H1 (cell line): ENCODE results near the gene ZNF219. TPM values are rescaled to one million over a fixed set of nuclear protein-coding genes. Genes with fewer than 3 reads are reported as not detected.

ENCODE experiments used
- ASH2L ChIP-seq: fragments of 200-600, 300-600 bp; sonication (generic); IDR thresholded peaks from one replicate; pipeline ENCODE4 v1.7.1; 2017; ENCODE audit warnings: low read length
- CHD1 ChIP-seq: IDR thresholded peaks from 2 replicates; pipeline ENCODE4 v1.6.1; 2012; ENCODE audit warnings: low read depth, low read length, improper control_type of control experiment
- PHF8 ChIP-seq: fragments of 200-600 bp; sonication (generic); conservative IDR thresholded peaks from 2 replicates; pipeline ENCODE4 v1.7.1; 2012; ENCODE audit warnings: low read depth, mild to moderate bottlenecking, inconsistent platforms, low read length, moderate library complexity
- RAD21 ChIP-seq, 2 experiments: IDR thresholded peaks in 1 of 2; conservative IDR thresholded peaks in 1 of 2; 2 replicates each; pipeline ENCODE4 v1.6.1; 2011; ENCODE audit warnings: low read depth in 2 of 2, low read length in 2 of 2, improper control_type of control experiment in 1 of 2, inconsistent platforms in 1 of 2, mild to moderate bottlenecking in 1 of 2, moderate library complexity in 1 of 2
- RBBP5 ChIP-seq: IDR thresholded peaks from 2 replicates; pipeline ENCODE4 v1.7.1; 2012; ENCODE audit warnings: low read depth, mild to moderate bottlenecking, inconsistent platforms, low read length, moderate library complexity, borderline replicate concordance
- SP2 ChIP-seq: IDR thresholded peaks from 2 replicates; pipeline ENCODE4 v1.6.1; 2012; ENCODE audit warnings: mild to moderate bottlenecking, low read length, inconsistent platforms
- SUZ12 ChIP-seq: fragments of 200-600 bp; sonication (generic); IDR thresholded peaks from 2 replicates; pipeline ENCODE4 v1.6.1; 2012; ENCODE audit warnings: mild to moderate bottlenecking, inconsistent platforms, low read length, moderate library complexity, mixed read lengths
- TCF12 ChIP-seq: IDR thresholded peaks from 2 replicates; pipeline ENCODE4 v1.6.1; 2011; ENCODE audit warnings: low read depth, mild to moderate bottlenecking, low read length
- polyA plus RNA-seq, 7 experiments: library from polyadenylated mRNA; depleted of rRNA in 3 of 7; stranded (reverse) in 5 of 7; unstranded in 2 of 7; fragments of >200 nt in 5 of 7; fragments of 200-250 nt in 2 of 7; gene quantifications; 1 replicate in 5 of 7; 2 replicates in 1 of 7; 4 replicates in 1 of 7; pipeline versions ENCODE4 v1.2.1 to v1.2.3, GENCODE V29; 2011 to 2013; ENCODE audit warnings: missing spikeins in 2 of 7, mixed read lengths in 2 of 7
- total RNA-seq: library from RNA; stranded (reverse); fragmentation: NEBNext Ultra II Directional; extraction: Animal tissue kit (Norgen Biotek cat#: 25700); gene quantifications from 2 replicates; pipeline ENCODE4 v1.2.1, GENCODE V29; 2021
- TF ChIP-seq, protein P1 (sequence below): fragments of 300-600 bp; sonication (generic); IDR thresholded peaks from 2 replicates; pipeline ENCODE4 v1.7.1; 2012; ENCODE audit warnings: low read length, moderate library complexity, mild to moderate bottlenecking, inconsistent platforms; ENCODE audit not compliant: insufficient replicate concordance

Gene ZNF219
- total and polyA plus RNA-seq, 2 of the 8 experiments (the other 6 are each of a cell fraction or from before 2014, with no cell fraction given) = 113 to 160 TPM

DNA sequence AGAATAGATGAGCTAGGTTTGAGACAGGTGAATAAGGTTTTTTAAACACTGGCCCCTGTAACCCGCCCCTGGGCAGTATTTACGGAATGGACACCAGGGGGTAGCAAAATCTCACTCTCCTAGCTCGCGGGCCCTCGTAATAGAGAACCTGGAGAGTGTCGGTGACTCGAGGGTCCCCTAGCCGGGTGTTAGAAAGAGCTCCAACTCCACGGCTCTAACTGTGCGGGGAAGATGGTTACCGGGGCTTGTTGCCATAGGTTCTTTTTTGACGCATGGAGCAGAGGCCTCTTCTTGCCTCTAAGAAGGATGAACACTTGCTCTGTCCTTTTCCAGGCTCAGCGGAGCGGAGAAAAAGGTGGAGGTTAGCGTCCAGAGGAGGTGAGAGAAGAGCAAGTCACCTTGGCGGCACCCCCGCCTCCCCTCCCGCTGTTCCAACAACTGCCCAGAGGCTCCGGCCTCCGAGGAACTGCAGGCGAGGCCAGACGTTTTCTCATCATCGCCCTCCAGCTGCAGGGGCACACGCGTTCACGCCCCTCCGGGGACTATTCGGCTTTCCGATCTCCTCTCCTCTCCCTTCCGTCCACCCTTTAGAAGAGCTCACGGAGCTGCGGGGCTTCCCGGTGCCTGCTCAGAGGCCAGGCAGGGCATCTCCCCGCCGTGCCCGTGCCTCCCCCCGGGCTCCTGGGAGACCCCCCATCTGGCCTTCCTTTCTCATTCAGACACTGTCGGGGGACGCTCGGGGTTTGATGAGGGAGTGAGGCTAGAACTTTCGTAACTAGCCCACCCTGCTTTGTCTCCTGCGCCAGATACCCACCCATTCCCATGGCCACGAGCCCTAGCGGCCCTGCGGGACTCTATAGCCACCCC lies 29.7 kb downstream of the ZNF219 start (continued):
- TF ChIP-seq, protein P1, sequence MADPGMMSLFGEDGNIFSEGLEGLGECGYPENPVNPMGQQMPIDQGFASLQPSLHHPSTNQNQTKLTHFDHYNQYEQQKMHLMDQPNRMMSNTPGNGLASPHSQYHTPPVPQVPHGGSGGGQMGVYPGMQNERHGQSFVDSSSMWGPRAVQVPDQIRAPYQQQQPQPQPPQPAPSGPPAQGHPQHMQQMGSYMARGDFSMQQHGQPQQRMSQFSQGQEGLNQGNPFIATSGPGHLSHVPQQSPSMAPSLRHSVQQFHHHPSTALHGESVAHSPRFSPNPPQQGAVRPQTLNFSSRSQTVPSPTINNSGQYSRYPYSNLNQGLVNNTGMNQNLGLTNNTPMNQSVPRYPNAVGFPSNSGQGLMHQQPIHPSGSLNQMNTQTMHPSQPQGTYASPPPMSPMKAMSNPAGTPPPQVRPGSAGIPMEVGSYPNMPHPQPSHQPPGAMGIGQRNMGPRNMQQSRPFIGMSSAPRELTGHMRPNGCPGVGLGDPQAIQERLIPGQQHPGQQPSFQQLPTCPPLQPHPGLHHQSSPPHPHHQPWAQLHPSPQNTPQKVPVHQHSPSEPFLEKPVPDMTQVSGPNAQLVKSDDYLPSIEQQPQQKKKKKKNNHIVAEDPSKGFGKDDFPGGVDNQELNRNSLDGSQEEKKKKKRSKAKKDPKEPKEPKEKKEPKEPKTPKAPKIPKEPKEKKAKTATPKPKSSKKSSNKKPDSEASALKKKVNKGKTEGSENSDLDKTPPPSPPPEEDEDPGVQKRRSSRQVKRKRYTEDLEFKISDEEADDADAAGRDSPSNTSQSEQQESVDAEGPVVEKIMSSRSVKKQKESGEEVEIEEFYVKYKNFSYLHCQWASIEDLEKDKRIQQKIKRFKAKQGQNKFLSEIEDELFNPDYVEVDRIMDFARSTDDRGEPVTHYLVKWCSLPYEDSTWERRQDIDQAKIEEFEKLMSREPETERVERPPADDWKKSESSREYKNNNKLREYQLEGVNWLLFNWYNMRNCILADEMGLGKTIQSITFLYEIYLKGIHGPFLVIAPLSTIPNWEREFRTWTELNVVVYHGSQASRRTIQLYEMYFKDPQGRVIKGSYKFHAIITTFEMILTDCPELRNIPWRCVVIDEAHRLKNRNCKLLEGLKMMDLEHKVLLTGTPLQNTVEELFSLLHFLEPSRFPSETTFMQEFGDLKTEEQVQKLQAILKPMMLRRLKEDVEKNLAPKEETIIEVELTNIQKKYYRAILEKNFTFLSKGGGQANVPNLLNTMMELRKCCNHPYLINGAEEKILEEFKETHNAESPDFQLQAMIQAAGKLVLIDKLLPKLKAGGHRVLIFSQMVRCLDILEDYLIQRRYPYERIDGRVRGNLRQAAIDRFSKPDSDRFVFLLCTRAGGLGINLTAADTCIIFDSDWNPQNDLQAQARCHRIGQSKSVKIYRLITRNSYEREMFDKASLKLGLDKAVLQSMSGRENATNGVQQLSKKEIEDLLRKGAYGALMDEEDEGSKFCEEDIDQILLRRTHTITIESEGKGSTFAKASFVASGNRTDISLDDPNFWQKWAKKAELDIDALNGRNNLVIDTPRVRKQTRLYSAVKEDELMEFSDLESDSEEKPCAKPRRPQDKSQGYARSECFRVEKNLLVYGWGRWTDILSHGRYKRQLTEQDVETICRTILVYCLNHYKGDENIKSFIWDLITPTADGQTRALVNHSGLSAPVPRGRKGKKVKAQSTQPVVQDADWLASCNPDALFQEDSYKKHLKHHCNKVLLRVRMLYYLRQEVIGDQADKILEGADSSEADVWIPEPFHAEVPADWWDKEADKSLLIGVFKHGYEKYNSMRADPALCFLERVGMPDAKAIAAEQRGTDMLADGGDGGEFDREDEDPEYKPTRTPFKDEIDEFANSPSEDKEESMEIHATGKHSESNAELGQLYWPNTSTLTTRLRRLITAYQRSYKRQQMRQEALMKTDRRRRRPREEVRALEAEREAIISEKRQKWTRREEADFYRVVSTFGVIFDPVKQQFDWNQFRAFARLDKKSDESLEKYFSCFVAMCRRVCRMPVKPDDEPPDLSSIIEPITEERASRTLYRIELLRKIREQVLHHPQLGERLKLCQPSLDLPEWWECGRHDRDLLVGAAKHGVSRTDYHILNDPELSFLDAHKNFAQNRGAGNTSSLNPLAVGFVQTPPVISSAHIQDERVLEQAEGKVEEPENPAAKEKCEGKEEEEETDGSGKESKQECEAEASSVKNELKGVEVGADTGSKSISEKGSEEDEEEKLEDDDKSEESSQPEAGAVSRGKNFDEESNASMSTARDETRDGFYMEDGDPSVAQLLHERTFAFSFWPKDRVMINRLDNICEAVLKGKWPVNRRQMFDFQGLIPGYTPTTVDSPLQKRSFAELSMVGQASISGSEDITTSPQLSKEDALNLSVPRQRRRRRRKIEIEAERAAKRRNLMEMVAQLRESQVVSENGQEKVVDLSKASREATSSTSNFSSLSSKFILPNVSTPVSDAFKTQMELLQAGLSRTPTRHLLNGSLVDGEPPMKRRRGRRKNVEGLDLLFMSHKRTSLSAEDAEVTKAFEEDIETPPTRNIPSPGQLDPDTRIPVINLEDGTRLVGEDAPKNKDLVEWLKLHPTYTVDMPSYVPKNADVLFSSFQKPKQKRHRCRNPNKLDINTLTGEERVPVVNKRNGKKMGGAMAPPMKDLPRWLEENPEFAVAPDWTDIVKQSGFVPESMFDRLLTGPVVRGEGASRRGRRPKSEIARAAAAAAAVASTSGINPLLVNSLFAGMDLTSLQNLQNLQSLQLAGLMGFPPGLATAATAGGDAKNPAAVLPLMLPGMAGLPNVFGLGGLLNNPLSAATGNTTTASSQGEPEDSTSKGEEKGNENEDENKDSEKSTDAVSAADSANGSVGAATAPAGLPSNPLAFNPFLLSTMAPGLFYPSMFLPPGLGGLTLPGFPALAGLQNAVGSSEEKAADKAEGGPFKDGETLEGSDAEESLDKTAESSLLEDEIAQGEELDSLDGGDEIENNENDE = no peak
- TF ChIP-seq SUZ12 (no peak), SP2 (no peak), RBBP5 (0 out of 2 replicates have a peak, but pooled peaks have one; percentile 5), ASH2L (peak; percentile 23), TCF12 (no peak), PHF8 (0 out of 2 replicates have a peak, but pooled peaks have one; percentile 9), RAD21 (IDR thresholded peaks at IDR 0.05 in 1 of 2, conservative IDR thresholded peaks at IDR 0.05 in 1 of 2; ENCODE audit: low read depth in 2 of 2, low read length in 2 of 2) (peak; percentile 52 to 72), CHD1 (no peak)
